MCF 10A (cell line): ENCODE data around the gene TGFBR1. TPM values are rescaled to one million over a fixed set of nuclear protein-coding genes. Genes with fewer than 3 reads are reported as not detected.
A peak's percentile ranks its signal among the peaks of the same experiment; 100 is the strongest.

Experiments used
- BruUV-seq: library from RNA; stranded (reverse); fragments of 400-500 nt; replicated peaks from 2 replicates; lab custom pipeline; 2021; lab: Mats Ljungman, UMichigan
- CTCF ChIA-PET: fragments of 300-600 bp; sonication (Branson Sonifier 250); formaldehyde crosslinking; extraction: SDS; loops from one replicate; lab custom pipeline; 2021; ENCODE audit warnings: antibody characterized with exemption, inconsistent platforms; lab: Yijun Ruan, JAX
- POLR2A ChIA-PET: fragments of 300-600, 350-650 bp; sonication (Branson Sonifier 250); formaldehyde crosslinking; extraction: SDS; loops from one replicate; lab custom pipeline; 2020; ENCODE audit warnings: antibody characterized with exemption, inconsistent platforms; lab: Yijun Ruan, JAX
- DNase-seq: peaks from one replicate; pipeline ENCODE4 v3.0.0-alpha.2; 2018; ENCODE audit not compliant: unreplicated experiment
- H3K27ac Mint-ChIP-seq: one replicate; pipeline ENCODE4 v1.8.0; 2022; ENCODE audit warnings: mild to moderate bottlenecking, low read depth, mixed read lengths; ENCODE audit not compliant: unreplicated experiment
- H3K27me3 Mint-ChIP-seq: one replicate; pipeline ENCODE4 v1.8.0; 2022; ENCODE audit warnings: mixed read lengths; ENCODE audit not compliant: insufficient read depth, unreplicated experiment
- H3K36me3 Mint-ChIP-seq: one replicate; pipeline ENCODE4 v1.8.0; 2022; ENCODE audit warnings: mild to moderate bottlenecking, moderate library complexity, mixed read lengths; ENCODE audit not compliant: insufficient read depth, unreplicated experiment
- H3K4me1 Mint-ChIP-seq: one replicate; pipeline ENCODE4 v1.8.0; 2022; ENCODE audit warnings: mixed read lengths; ENCODE audit not compliant: insufficient read depth, unreplicated experiment
- H3K4me3 Mint-ChIP-seq: one replicate; pipeline ENCODE4 v1.8.0; 2022; ENCODE audit warnings: mild to moderate bottlenecking, moderate library complexity, mixed read lengths; ENCODE audit not compliant: unreplicated experiment
- H3K9me3 Mint-ChIP-seq: one replicate; pipeline ENCODE4 v1.8.0; 2022; ENCODE audit warnings: mixed read lengths; ENCODE audit not compliant: unreplicated experiment
- CTCF ChIP-seq: fragments of 200-600 bp; IDR thresholded peaks from one replicate; pipeline ENCODE4 v1.8.0; 2022; ENCODE audit warnings: antibody characterized with exemption, mild to moderate bottlenecking; ENCODE audit not compliant: unreplicated experiment
- intact Hi-C: fragments of 100-400 bp; cut with micrococcal nuclease; formaldehyde crosslinking; loops from 2 replicates; pipeline ENCODE4 v1.14.1; 2022
- total RNA-seq: library from RNA; stranded (reverse); gene quantifications from 2 replicates; pipeline ENCODE4 v1.2.3, GENCODE V29; 2022

Gene TGFBR1
- total RNA-seq, 1 experiment from 2014 or later: 27.6 TPM

- Mint-ChIP-seq H3K36me3 (no peaks in the 10 kb centered on the region), H3K27ac (no peak overlapping the region), H3K4me3 (no peak overlapping the region), H3K27me3 (peaks cover 5% of the 10 kb centered on the region), H3K4me1 (no peaks in the 10 kb centered on the region), H3K9me3 (peaks cover 8% of the 10 kb centered on the region)
- no TSS peak for BruUV-seq
- ChIA-PET POLR2A (no interaction called here), CTCF (interaction anchor here (0.6 to 0.9 kb wide), 2 partner anchors 281 to 699 kb away, joined by 3 read pairs; no protein-coding TSS in a partner anchor)
- intact Hi-C loops: no loop called here
- DNase-seq: peak; percentile 35
- TF ChIP-seq CTCF: no peak
These were observed 47.8 kb upstream of the TGFBR1 start for GRCh38 chr9:99056886-99057664.

DNA sequence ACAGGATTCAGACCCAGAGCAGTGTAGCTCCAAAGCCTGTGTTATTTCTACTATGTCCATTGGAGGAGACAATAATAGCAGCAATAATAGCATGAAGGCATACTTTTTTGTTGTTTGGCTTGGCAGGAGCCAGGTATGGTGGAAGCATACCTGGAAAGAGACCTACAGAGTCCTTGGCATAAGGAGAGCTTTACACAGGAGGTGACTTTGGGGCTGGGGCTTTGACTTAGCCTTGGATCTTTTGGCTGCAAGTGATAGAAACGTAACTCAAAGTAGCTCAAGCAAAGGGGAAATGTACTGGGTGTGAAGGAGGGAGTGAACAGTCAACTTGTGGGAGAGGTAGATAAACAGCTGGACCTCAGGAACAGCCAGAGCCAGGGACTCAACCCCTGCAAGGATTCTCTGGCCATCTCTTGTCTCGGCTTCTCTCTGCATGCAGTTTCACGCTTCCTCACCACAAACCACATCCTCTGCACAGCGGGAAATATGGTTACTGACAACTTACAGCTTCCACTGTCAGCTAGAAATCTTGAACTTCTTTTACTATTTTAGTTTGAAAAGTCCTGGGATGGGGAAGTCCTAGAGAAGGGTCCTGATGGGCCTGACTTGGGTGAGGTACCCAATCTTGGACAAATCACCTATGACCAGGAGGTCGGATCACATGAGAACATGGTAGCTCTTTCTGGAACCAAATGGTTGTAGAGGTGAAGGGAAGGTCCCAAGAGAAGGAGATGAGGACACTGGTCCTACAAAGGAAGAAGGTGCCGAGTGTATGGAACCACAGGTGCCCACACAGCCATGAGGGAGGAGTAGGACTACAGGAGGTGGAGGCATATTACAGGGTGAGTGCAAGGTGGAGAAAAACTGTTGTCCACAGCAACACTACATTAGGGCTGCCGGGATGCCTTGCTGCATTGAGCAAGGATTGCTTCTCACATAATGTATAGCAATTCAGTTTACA, 47.0 kb upstream of the TGFBR1 start:
- CTCF ChIA-PET: interaction anchor here (0.6 to 1.4 kb wide), 4 partner anchors 22 to 700 kb away, joined by 3 read pairs; no protein-coding TSS in a partner anchor
- POLR2A ChIA-PET: no interaction called here
- Mint-ChIP-seq H3K27ac (no peak overlapping the region), H3K27me3 (peaks cover 13% of the 10 kb centered on the region), H3K36me3 (no peaks in the 10 kb centered on the region), H3K4me3 (no peak overlapping the region), H3K4me1 (no peaks in the 10 kb centered on the region), H3K9me3 (peaks cover 8% of the 10 kb centered on the region)
- no TSS peak for BruUV-seq
- TF ChIP-seq CTCF: no peak
- intact Hi-C loops: no loop called here
- peak; percentile 18 for DNase-seq

- Mint-ChIP-seq H3K27me3 (peaks cover 26% of the 10 kb centered on the region), H3K36me3 (no peaks in the 10 kb centered on the region), H3K9me3 (peaks cover 8% of the 10 kb centered on the region), H3K4me1 (no peaks in the 10 kb centered on the region), H3K27ac (no peak overlapping the region), H3K4me3 (no peak overlapping the region)
- no TSS peak for BruUV-seq
- intact Hi-C loops: no loop called here
- TF ChIP-seq CTCF: no peak
- no peak for DNase-seq
- POLR2A ChIA-PET: interaction anchor here (1.1 kb wide), 1 partner anchor 45 kb away, joined by 3 read pairs; the partner anchor contains the start of gene TGFBR1
- CTCF ChIA-PET: interaction anchor here (0.8 to 1.4 kb wide), 3 partner anchors 44 to 84 kb away, joined by 3 read pairs; no protein-coding TSS in a partner anchor
These were observed 45.7 kb upstream of the TGFBR1 start for GRCh38 chr9:99058964-99059921.
